ENCODE measurements around the gene WBP2.
"Not testable (repeated sequence)": the region's sequence is repeated elsewhere in the genome, so short reads cannot be mapped to it uniquely, and the experiment has no call there.

WBP2 gene

GRCh38 chr17:75865404-75866188 lies 10.5 kb upstream of the WBP2 start:
- H3K4me3 Mint-ChIP-seq; H3K9me3 Mint-ChIP-seq; intact Hi-C loops (cut with micrococcal nuclease); H3K36me3 Mint-ChIP-seq (ENCODE audit: low read depth); H3K27me3 Mint-ChIP-seq: not testable (repeated sequence)
- Mint-ChIP-seq H3K4me1 (ENCODE audit: low read depth) (peaks cover 23% of the 10 kb centered on the region), H3K27ac (peak overlapping the region; percentile 39)

DNA sequence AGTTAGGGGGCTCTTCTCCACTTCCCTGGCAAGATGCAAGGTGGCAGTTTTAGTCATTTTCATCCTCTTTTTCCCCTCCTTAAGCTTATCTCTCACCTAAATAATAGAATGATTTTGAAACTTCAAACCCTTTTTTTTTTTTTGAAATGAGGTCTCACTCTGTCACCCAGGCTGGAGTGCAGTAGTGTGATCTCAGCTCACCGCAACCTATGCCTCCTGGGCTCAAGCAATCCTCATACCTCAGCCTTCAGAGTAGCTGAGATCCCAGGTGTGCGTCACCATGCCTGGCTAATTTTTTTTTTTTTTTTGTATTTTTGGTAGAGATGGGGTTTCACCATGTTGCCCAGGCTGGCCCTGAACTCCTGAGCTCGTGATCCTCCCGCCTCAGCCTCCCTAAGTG lies 9.8 kb upstream of the WBP2 start:
- H3K4me1 Mint-ChIP-seq (ENCODE audit: low read depth), result peaks cover 23% of the 10 kb centered on the region
- intact Hi-C loops (cut with micrococcal nuclease); H3K4me3 Mint-ChIP-seq; H3K9me3 Mint-ChIP-seq; H3K27me3 Mint-ChIP-seq; H3K36me3 Mint-ChIP-seq (ENCODE audit: low read depth): not testable (repeated sequence)
- peak overlapping the region; percentile 79 for H3K27ac Mint-ChIP-seq

GRCh38 chr17:75864448-75864871 lies 9.3 kb upstream of the WBP2 start:
- Mint-ChIP-seq H3K27me3 (peaks cover under 1% of the 10 kb centered on the region), H3K9me3 (no peaks in the 10 kb centered on the region), H3K4me1 (ENCODE audit: low read depth) (peaks cover 24% of the 10 kb centered on the region), H3K36me3 (ENCODE audit: low read depth) (no peaks in the 10 kb centered on the region), H3K27ac (peak overlapping the region; percentile 79), H3K4me3 (no peak overlapping the region)
- intact Hi-C loops (cut with micrococcal nuclease), result no loop called here

- H3K9me3 Mint-ChIP-seq, result no peaks in the 10 kb centered on the region
- no peaks in the 10 kb centered on the region for H3K36me3 Mint-ChIP-seq (ENCODE audit: low read depth)
- peak overlapping the region; percentile 32 for H3K27ac Mint-ChIP-seq
- H3K4me3 Mint-ChIP-seq, result no peak overlapping the region
- intact Hi-C loops (cut with micrococcal nuclease), result no loop called here
- H3K27me3 Mint-ChIP-seq, result no peaks in the 10 kb centered on the region
- H3K4me1 Mint-ChIP-seq (ENCODE audit: low read depth), result peaks cover 41% of the 10 kb centered on the region
Measured at GRCh38 chr17:75861927-75862317, 6.8 kb upstream of the WBP2 start.

GRCh38 chr17:75859358-75859757 lies 4.2 kb upstream of the WBP2 start:
- peak overlapping the region; percentile 82 for H3K27ac Mint-ChIP-seq
- intact Hi-C loops (cut with micrococcal nuclease), result not testable (repeated sequence)

DNA sequence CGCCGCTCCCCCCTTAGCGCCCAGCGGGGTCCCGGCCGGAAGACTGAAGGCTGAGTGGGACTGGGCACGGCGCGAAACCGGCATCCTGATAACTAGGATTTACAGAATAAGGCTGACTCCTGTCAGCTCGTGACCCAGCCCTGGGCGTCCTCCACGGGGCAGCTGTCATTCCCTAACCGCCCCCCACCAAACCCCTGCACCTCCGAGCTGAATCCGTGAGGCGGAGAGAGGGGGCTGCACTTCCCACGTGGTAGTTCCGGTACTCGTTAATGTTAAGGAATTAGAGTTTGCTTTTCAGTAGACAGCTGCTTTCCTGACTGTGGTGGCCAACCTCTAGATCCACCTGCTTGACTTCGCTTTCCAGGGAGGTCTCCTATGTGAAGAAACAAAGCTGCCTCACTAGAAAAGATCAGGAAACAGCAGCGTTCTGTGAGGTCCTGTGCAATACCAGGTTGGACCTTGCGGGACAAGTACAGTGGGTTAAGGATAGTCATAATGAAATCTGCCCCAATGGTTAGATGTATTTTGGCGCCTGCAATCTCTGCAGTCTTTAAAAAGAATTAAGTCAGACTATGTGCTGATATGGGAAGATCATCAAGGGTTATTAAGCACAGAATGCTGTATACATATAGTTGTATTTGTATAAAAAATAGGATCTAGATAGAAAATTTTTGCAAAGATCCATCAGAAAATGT lies 1.1 kb upstream of the WBP2 start:
- H3K27ac Mint-ChIP-seq, result no peak overlapping the region
- H3K27me3 Mint-ChIP-seq, result no peaks in the 10 kb centered on the region
- H3K4me1 Mint-ChIP-seq (ENCODE audit: low read depth), result peaks cover 44% of the 10 kb centered on the region
- peaks cover 32% of the 10 kb centered on the region for H3K36me3 Mint-ChIP-seq (ENCODE audit: low read depth)
- H3K4me3 Mint-ChIP-seq, result no peak overlapping the region
- H3K9me3 Mint-ChIP-seq, result no peaks in the 10 kb centered on the region
- intact Hi-C loops (cut with micrococcal nuclease), result no loop called here

More at GRCh38 chr17:75859358-75859757, 4.2 kb upstream of the WBP2 start:
- peaks cover 36% of the 10 kb centered on the region for H3K4me1 Mint-ChIP-seq (ENCODE audit: low read depth)
- H3K36me3 Mint-ChIP-seq (ENCODE audit: low read depth); H3K4me3 Mint-ChIP-seq; H3K27me3 Mint-ChIP-seq; H3K9me3 Mint-ChIP-seq: not testable (repeated sequence)

DNA sequence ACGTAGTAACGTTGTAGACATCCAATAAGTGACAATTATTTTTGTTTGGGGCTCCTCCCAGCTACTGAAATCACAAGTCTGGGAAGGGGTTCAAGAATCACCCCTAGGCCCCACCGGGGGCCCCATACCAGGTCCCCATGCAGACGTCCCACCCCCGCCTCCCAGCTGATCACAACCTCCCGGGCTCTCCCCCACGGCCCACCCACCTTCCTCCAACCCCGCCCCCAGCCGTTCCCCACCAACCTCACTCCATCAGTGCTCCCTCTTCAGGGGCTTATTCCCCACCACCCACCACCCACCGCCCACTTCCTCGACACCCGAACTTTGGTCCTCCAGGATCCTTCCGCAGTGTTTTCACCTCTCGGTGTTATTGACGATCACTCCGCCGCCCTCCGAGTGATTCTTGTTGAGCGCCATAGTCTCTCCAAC lies 240 bp downstream of the WBP2 start:
- Mint-ChIP-seq H3K9me3 (no peaks in the 10 kb centered on the region), H3K27ac (no peak overlapping the region), H3K4me1 (ENCODE audit: low read depth) (peaks cover 42% of the 10 kb centered on the region), H3K36me3 (ENCODE audit: low read depth) (peaks cover 45% of the 10 kb centered on the region), H3K27me3 (no peaks in the 10 kb centered on the region), H3K4me3 (no peak overlapping the region)
- intact Hi-C loops (cut with micrococcal nuclease), result loop anchor here (1.0 to 2.0 kb wide), 4 partner anchors 11 to 71 kb away; partner anchors contain the start of genes MRPL38, TRIM65, UNC13D and UNK

DNA sequence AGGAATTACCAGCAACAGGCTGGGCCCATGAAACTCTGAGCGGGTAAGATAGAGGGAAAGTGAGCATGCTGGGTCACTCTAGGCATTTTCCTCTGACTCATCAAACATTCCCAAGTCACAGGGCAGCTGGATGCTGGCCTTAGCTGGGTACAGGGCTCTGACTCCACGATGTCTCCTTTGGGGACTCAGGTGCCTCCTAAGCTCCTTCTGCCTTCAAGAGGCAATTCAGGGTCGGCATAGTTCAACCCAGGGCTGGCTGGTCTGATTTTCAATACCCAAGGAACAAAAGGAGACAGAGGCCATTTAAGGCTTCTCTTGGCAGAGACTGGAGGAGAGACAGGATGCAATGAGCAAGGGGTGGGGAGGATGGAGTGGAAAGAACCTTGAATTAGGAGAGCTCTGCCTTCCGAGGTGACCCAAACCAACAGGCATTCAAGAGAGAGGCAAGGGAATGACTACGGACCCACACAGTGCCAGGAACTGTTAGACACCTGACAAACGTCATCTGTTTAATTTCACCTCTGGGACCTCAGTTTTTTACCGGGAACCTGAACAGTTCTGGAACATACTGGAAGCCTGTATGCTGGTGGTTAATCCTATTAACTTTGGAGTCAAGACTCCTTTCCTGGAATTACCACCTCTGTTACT lies 910 bp downstream of the WBP2 start:
- Mint-ChIP-seq H3K9me3 (no peaks in the 10 kb centered on the region), H3K4me3 (no peak overlapping the region), H3K36me3 (ENCODE audit: low read depth) (peaks cover 52% of the 10 kb centered on the region), H3K27me3 (no peaks in the 10 kb centered on the region), H3K27ac (no peak overlapping the region), H3K4me1 (ENCODE audit: low read depth) (peaks cover 45% of the 10 kb centered on the region)
- intact Hi-C loops (cut with micrococcal nuclease), result loop anchor here (2.0 kb wide), 2 partner anchors 43 to 51 kb away; partner anchors contain the start of genes MRPL38 and TRIM65

GRCh38 chr17:75853433-75853832 lies 1.7 kb downstream of the WBP2 start:
- Mint-ChIP-seq H3K27me3 (no peaks in the 10 kb centered on the region), H3K27ac (no peak overlapping the region), H3K9me3 (no peaks in the 10 kb centered on the region), H3K36me3 (ENCODE audit: low read depth) (peaks cover 60% of the 10 kb centered on the region), H3K4me3 (no peak overlapping the region), H3K4me1 (ENCODE audit: low read depth) (peaks cover 47% of the 10 kb centered on the region)
- intact Hi-C loops (cut with micrococcal nuclease), result no loop called here

GRCh38 chr17:75851693-75851991 lies 3.5 kb downstream of the WBP2 start:
- H3K36me3 Mint-ChIP-seq (ENCODE audit: low read depth), result peaks cover 78% of the 10 kb centered on the region
- H3K4me1 Mint-ChIP-seq (ENCODE audit: low read depth), result peaks cover 55% of the 10 kb centered on the region
- H3K9me3 Mint-ChIP-seq; intact Hi-C loops (cut with micrococcal nuclease); H3K27ac Mint-ChIP-seq; H3K27me3 Mint-ChIP-seq; H3K4me3 Mint-ChIP-seq: not testable (repeated sequence)

GRCh38 chr17:75850928-75851692 lies 4.0 kb downstream of the WBP2 start:
- Mint-ChIP-seq H3K36me3 (ENCODE audit: low read depth) (peaks cover 83% of the 10 kb centered on the region), H3K27ac (no peak overlapping the region), H3K4me1 (ENCODE audit: low read depth) (peaks cover 55% of the 10 kb centered on the region), H3K9me3 (no peaks in the 10 kb centered on the region), H3K27me3 (no peaks in the 10 kb centered on the region), H3K4me3 (no peak overlapping the region)
- intact Hi-C loops (cut with micrococcal nuclease), result no loop called here

- Mint-ChIP-seq H3K4me1 (ENCODE audit: low read depth) (peaks cover 68% of the 10 kb centered on the region), H3K27me3 (no peaks in the 10 kb centered on the region), H3K4me3 (no peak overlapping the region), H3K9me3 (no peaks in the 10 kb centered on the region), H3K36me3 (ENCODE audit: low read depth) (peaks cover 93% of the 10 kb centered on the region), H3K27ac (peak overlapping the region; percentile 90)
- intact Hi-C loops (cut with micrococcal nuclease), result no loop called here
Measured at GRCh38 chr17:75849724-75850123, 5.4 kb downstream of the WBP2 start.

- Mint-ChIP-seq H3K4me1 (ENCODE audit: low read depth) (peaks cover 67% of the 10 kb centered on the region), H3K27ac (peak overlapping the region; percentile 90), H3K36me3 (ENCODE audit: low read depth) (peaks cover 92% of the 10 kb centered on the region), H3K4me3 (no peak overlapping the region), H3K9me3 (no peaks in the 10 kb centered on the region), H3K27me3 (no peaks in the 10 kb centered on the region)
- intact Hi-C loops (cut with micrococcal nuclease), result no loop called here
Measured at GRCh38 chr17:75849279-75849646, 5.9 kb downstream of the WBP2 start.
